SHP77 (cell line): Measurements from ENCODE around the gene LNX2.

Source experiments
- DNase-seq, 2 experiments: peaks; one replicate each; lab custom pipeline; 2025; lab: John Stamatoyannopoulos, UW

LNX2 gene

GRCh38 chr13:27562457-27562856 lies 57.9 kb downstream of the LNX2 start:
- DNase-seq, result no peak

DNA sequence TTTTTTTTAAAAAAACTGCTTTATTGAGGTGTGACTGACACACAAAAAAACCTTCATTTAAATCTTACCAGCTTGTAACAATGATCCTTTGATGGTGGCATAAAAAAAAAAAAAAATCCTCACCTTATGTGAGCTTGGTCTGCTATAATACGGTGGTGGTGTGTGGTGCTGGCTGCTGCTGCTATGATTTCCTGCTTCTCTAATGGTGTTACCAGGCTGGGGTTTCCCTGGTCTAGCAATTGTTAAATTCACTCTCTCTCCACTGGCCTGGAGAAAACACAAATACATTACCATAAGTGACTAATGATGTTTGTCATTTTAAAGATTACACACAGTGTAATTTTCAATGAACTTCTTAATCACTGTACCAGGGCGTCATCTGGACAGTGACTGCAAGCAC lies 60.6 kb downstream of the LNX2 start:
- DNase-seq, result no peak

DNA sequence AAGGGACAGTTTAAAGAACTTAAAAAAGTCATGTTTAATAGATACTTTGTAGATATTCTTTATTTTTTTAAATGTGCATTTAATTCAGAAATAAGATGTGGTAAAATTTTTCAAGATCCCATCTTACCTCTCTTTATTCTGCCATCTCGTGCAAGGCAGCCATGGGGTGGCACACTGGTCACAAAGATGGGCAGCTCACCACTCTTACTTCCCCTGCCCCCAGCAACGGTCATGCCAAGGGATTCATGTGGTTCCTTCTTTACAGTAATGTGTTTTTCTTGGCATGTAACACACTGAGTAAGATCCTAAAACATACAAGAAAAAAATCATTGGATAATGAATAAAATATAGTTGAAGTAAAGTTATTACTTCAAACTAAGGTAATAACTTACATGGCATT lies 64.2 kb downstream of the LNX2 start:
- no peak for DNase-seq

- no peak for DNase-seq
These were observed 68.8 kb downstream of the LNX2 start for GRCh38 chr13:27551562-27551961.

- no peak for DNase-seq
These were observed 70.8 kb downstream of the LNX2 start for GRCh38 chr13:27549406-27549981.

GRCh38 chr13:27542220-27542619 lies 78.1 kb downstream of the LNX2 start:
- DNase-seq, result no peak

GRCh38 chr13:27541386-27541785 lies 78.9 kb downstream of the LNX2 start:
- no peak for DNase-seq

GRCh38 chr13:27536361-27537101 lies 83.8 kb downstream of the LNX2 start:
- DNase-seq, result no peak

DNA sequence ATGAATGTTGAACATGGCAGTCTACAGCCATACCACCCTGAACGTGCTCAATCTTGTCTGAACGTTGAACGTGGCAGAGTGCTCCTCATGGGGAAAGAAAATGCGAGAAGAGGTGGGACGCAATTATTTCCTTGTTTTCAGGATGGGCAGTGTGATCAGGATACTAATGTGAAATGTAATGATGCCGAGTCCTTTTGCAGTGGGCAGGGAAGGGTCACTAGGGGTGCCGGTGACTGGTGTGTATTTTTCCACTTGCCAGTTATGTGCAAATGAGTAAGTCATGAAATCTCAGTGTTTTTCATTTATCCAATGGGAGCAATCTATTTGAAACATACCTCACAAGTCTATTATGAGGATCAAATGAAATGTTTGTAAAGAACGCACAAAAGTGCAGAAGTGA lies 84.8 kb downstream of the LNX2 start:
- no peak for DNase-seq

- DNase-seq, result no peak
These were observed 85.3 kb downstream of the LNX2 start for GRCh38 chr13:27534981-27535380.

DNA sequence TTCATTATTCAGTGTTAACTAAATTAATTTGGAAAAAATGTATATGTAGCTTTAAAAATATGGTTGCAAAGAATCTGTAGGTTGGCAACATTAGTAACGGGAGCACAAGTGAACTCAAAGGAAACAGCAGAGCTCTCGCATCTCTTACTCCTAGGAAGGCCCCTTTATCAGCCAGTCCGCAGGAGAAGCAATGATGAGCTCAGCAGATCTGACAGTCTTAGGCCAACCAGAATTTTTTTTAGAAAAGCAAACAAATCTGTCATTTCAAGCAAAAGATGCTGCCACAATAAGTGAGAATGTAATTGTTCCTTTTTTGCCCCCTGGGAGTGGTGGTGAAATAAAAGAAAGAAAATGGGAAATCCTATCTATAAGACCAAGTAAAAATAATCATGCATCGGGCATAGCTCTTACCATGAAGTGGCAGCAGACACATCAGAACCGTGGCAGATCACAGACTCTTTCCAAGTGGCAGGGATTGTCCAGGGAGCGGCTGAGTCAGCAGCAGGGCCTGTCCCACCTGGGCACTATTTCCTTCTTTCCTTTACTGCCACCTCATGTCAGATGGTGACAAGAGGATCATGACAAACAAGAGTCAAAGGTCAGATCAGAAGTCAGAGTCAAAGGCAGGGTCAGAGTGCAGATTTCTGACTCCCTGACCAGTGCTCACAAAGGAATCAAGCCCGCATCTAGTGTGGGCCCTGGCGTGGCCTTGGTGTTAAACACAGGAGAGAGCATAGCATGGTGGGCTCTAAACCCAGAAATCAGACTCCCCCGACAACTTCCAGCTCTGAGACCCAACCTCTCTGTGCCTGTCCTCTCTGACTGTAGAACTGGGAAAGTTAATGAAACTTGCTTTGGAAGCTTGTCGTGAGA lies 86.0 kb downstream of the LNX2 start:
- DNase-seq, result no peak

- DNase-seq, result peak; percentile 71 to 76
These were observed 87.1 kb downstream of the LNX2 start for GRCh38 chr13:27533155-27533643.

- no peak for DNase-seq
These were observed 91.4 kb downstream of the LNX2 start for GRCh38 chr13:27528908-27529307.

DNA sequence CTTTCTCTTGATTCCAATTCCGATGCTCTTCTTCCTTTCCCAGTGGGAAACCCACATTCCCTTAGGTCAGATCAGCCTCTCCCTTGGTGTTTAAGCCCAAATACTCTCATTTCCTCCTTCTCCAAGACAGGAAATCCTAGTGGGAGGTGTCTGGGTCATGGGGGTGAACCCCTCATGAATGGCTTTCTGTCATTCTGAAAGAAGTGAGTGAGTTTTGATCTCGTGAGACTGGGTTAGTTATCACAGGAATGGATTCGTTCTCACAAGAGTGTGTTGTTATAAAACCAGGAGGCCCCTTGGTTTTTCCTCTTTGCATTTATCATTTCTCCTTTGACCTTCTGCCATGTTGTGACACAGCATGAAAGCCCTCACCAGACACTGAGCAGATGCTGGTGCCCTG lies 93.8 kb downstream of the LNX2 start:
- no peak for DNase-seq

- no peak for DNase-seq
These were observed 95.1 kb downstream of the LNX2 start for GRCh38 chr13:27524981-27525975.

GRCh38 chr13:27523346-27524073 lies 96.8 kb downstream of the LNX2 start:
- DNase-seq, result no peak

DNA sequence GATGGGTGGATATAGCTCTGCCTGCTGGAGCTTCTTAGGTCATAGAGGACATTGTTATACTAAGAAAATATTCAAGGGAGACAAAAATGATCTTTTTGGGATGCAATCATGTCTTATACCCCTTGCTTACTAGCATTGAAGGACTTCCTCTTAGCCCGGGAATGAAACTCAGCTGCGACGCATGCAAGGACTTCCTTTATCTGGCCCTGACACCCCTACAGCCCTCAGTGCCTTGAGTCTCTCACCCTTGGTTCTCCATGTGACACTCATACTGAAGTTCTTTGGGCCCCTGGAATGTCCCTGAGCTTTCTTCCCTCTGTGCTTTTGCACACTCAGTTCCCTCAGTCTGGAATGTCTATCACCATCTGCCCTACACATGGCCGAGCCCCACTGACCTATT lies 97.5 kb downstream of the LNX2 start:
- no peak for DNase-seq

DNA sequence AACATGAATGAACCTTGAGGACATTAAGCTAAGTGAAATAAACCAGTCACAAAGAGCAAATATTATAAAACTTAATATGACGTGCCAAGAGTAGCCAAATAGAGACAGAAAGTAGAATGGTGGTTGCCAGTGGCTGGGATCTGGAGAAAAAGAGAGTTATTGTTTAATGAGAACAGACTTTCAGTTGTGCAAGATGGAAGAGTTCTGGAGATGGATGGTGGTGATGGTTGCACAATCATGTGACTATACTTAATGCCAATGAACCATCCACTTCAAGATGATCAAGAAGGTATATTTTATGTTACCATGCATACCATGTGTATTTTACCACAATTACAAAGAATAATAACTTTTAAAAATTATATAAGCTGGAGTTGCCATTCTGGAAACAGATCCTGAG lies 104.2 kb downstream of the LNX2 start:
- no peak for DNase-seq

DNA sequence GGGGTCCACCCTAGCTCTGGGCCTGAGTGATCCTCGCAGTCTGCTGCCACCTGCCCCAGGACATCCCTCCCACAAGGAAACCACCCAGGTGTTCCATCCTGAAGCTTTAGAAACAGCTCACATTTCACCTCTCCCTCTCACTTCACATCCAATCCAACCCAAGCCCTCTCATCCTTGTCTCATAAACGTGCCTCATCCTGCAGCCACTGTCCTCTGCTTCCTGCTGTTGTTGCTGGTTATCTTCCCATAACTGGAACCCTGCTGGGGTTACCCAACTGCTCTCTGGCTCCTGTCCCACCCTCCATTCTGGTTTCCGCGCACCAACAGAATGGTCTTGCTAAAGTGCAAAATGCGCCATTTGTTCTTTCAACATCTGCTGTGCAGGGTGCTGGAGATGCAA lies 110.2 kb downstream of the LNX2 start:
- no peak for DNase-seq

DNA sequence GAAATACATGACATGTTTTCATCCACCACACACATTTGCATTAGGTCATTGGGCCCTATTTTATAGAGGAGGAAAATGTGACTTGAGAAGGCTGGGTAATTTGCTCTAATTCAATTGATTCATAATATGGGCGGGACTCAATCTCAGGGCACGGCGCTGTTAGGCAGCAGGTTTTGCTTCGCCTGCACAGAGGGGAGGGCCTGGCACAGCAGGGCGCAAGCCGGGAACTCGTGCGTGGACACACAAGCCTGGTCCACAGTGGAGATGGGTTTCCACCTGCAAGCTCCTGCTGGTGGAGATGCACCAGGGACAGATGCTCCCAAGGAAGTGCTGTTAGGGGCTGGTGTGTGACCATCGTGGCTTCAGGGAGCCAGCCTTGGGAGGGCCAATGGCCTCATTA lies 111.5 kb downstream of the LNX2 start:
- DNase-seq, result no peak

DNA sequence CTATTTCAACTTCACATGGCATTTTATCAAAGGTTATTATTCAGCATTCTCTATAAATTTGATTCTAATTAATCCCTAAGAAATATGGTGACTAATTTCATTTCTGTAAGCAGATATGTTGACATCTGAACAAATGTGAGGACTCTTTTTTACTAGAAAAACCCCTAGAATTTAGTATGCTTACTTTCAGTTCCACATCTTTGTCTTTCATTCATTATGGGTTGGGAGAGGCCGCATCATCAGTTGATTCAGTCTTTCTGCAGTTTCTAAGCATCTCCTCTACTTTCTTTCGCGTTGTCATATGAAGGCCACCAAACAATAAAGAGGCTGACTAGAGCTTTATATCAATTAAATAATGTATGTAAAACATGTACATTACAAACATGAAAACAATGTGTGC lies 114.5 kb downstream of the LNX2 start:
- no peak for DNase-seq
